Activated CD4-positive, alpha-beta T cell treated with anti-CD3 and anti-CD28 coated beads, Interleukin-2, amount 10 ng/mL, durations not matched to agents 24 days and 14 days (primary cell): ENCODE data around the gene TCF3. TPM values are rescaled to one million over a fixed set of nuclear protein-coding genes. Genes with fewer than 3 reads are reported as not detected.

Experiments used
- DNase-seq: peaks from one replicate; pipeline ENCODE4 v3.0.0; 2022
- H3K27ac Mint-ChIP-seq: one replicate; pipeline ENCODE4 v1.8.0; 2022; ENCODE audit warnings: mild to moderate bottlenecking, mixed read lengths
- H3K27me3 Mint-ChIP-seq: one replicate; pipeline ENCODE4 v1.8.0; 2022; ENCODE audit warnings: mixed read lengths
- H3K36me3 Mint-ChIP-seq: one replicate; pipeline ENCODE4 v1.8.0; 2022; ENCODE audit warnings: low read depth, mild to moderate bottlenecking, mixed read lengths
- H3K4me1 Mint-ChIP-seq: one replicate; pipeline ENCODE4 v1.8.0; 2021; ENCODE audit warnings: mixed read lengths
- H3K4me3 Mint-ChIP-seq: one replicate; pipeline ENCODE4 v1.8.0; 2022; ENCODE audit warnings: mild to moderate bottlenecking, moderate library complexity, mixed read lengths
- H3K9me3 Mint-ChIP-seq: one replicate; pipeline ENCODE4 v1.8.0; 2021; ENCODE audit warnings: mixed read lengths
- intact Hi-C: fragments of 100-400 bp; cut with micrococcal nuclease; formaldehyde crosslinking; loops from one replicate; pipeline ENCODE4 v1.15.1; 2023
- total RNA-seq: library from RNA; stranded (reverse); gene quantifications from 2 replicates; pipeline ENCODE4 v1.2.3, GENCODE V29; 2022

TCF3 gene
- total RNA-seq, 1 donor from 2014 or later: 154 TPM

DNA sequence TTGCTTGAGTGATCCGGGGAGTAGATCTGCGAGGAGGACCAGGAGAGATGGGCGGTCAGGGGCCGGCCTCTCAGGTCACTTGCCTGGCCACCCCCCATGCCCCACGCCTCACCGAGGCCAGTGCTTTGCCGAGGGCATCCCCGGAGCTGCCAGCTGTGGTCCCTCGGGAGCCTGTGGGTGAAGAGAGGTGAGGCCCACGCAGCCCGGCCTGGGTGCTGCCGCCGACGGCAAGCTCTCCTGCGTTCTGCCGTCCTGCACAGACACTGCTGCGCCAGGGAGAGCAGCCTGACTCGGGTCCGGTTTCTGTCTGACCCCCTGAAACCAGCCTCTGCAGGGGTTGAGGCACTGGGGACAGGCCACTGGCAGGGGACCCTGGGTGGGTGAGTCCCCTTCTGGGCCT, 31.4 kb downstream of the TCF3 start:
- intact Hi-C loops: no loop called here
- no peak overlapping the region for H3K27ac Mint-ChIP-seq
- H3K4me1 Mint-ChIP-seq: peaks cover 10% of the 10 kb centered on the region
- H3K4me3 Mint-ChIP-seq: no peak overlapping the region
- H3K36me3 Mint-ChIP-seq: peaks cover 30% of the 10 kb centered on the region
- no peak for DNase-seq
- no peaks in the 10 kb centered on the region for H3K27me3 Mint-ChIP-seq
- H3K9me3 Mint-ChIP-seq: no peaks in the 10 kb centered on the region

DNA sequence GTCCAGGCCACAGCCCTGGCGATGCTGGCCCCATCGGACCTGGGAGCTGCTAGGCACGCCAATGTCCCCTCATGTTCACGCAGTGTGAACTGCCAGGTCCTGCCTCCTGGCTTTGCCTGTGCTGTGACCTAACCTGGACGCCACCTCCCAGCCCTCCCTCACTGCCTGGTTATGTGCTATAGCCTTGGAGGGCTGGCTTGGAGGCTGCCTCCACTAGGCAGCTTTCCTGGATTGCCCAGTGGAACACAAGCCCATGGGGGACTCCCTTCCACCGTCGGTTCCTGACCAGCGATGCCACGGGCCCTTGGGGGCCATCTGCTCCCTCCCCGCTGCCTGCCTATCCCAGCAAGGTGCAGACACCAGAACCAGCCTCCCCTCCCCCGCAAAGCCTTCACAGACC, 31.9 kb downstream of the TCF3 start:
- H3K27me3 Mint-ChIP-seq: no peaks in the 10 kb centered on the region
- H3K36me3 Mint-ChIP-seq: peaks cover 33% of the 10 kb centered on the region
- DNase-seq: no peak
- H3K4me3 Mint-ChIP-seq: no peak overlapping the region
- H3K4me1 Mint-ChIP-seq: peaks cover 10% of the 10 kb centered on the region
- intact Hi-C loops: no loop called here
- no peak overlapping the region for H3K27ac Mint-ChIP-seq
- no peaks in the 10 kb centered on the region for H3K9me3 Mint-ChIP-seq

DNA sequence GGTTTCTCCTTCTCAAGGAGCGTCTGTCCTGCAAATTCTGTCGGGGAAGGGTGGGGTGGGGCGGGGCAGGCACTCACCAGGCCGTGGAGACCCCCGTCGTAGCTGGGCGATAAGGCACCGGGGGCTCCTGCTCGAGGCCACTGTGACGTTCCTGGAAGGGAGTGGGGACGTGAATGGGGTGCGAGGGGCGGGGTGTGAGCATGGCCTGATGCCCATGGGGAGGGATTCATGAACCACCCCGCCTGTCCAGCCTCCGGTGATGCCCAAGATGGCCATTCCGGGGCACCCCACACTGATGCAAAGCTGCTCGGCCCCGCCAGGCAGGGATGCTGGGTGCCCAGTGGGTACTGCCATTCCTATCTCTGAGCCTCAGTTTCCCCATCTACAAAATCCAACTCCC, 32.7 kb downstream of the TCF3 start:
- H3K36me3 Mint-ChIP-seq: peaks cover 40% of the 10 kb centered on the region
- H3K4me3 Mint-ChIP-seq: no peak overlapping the region
- intact Hi-C loops: no loop called here
- no peak for DNase-seq
- no peaks in the 10 kb centered on the region for H3K9me3 Mint-ChIP-seq
- H3K27ac Mint-ChIP-seq: no peak overlapping the region
- no peaks in the 10 kb centered on the region for H3K27me3 Mint-ChIP-seq
- H3K4me1 Mint-ChIP-seq: peaks cover 10% of the 10 kb centered on the region

DNA sequence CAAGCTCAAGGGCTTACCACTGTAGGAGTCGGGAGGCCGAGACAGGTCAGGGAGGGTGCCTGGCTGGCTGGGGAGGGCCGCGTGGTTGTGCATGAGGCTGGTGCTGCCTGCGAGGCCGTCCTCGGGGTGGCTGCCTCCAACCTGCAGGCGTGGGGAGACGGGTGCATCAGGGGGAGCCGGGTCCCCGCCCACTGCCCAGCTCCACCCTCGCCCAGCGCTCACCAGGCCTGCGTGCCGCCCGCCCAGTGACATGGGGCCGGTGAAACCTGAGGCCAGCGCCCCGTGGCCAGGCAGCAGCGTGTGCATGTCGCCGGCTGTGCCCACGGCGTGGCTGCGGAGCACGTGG, 33.3 kb downstream of the TCF3 start:
- peaks cover 42% of the 10 kb centered on the region for H3K36me3 Mint-ChIP-seq
- no peak for DNase-seq
- no peak overlapping the region for H3K27ac Mint-ChIP-seq
- peaks cover 10% of the 10 kb centered on the region for H3K4me1 Mint-ChIP-seq
- intact Hi-C loops: no loop called here
- no peak overlapping the region for H3K4me3 Mint-ChIP-seq
- H3K9me3 Mint-ChIP-seq: no peaks in the 10 kb centered on the region
- no peaks in the 10 kb centered on the region for H3K27me3 Mint-ChIP-seq

DNA sequence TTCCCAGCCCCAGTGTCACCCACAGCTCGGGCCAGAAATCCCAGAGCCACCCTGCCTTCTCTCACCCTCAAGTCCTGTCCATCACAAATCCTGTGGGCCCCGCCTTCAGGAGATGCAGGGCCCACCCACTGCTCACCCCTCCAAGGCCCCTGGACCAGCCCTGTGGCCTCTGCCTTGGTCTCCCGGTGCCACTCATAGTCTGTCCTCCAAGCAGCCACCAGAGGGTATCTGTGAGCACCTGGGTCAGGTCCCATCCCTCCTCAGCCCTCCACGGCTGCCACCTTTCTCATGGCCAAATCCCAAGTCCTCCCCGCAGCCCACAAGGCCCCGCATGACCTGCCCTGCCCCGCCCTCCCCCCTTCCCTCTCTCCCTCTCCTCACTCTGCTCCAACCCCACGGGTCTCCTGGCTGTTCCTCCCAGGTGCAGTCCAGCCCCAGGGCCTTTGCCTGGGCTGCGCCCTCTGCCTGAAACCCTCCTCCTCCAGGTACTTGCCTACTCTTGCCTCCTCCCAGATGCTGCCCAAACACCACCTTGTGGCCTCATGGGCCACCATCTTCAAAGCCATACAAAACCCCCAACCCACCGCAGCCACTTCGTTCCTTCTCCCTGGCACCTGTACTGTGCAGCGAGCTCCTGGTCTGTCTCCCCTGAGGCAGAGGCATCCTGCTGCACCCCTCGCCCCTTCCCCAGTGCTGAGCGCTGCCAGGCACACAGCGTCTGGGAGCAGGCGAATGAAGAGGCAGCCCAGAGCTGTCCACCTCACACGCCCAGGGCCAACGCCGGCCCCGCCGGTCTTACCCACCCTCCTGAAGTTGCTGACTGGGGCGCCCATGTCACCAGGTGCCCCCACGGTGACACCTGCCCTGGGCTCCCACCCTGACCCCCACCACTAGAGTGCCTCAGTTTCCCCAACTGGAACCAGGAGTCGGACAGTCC, 34.0 kb downstream of the TCF3 start:
- Mint-ChIP-seq H3K27me3 (no peaks in the 10 kb centered on the region), H3K4me1 (peaks cover 10% of the 10 kb centered on the region), H3K36me3 (peaks cover 43% of the 10 kb centered on the region), H3K4me3 (no peak overlapping the region), H3K9me3 (no peaks in the 10 kb centered on the region), H3K27ac (peak overlapping the region; percentile 82)
- peak; percentile 73 for DNase-seq
- intact Hi-C loops: no loop called here

DNA sequence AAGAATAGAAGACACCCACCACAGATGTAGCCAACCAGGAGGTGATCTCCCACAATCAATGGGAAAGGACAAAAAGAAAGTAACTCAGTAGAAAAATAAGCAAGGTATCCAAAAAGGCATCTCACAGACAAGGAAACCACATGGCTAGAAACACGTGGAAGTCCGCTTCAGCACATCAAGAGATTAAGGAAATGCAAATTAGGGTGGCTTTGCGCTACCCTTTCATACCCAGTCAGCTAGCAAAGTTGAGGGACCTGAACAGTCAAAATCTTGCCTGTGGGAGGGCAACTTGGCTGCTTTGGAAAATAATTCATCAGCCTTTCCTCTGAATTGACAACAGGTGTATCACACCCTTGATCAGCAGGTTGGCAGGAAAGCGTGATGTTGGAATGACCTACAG, 35.5 kb downstream of the TCF3 start:
- Mint-ChIP-seq H3K4me1 (peaks cover 10% of the 10 kb centered on the region), H3K4me3 (no peak overlapping the region), H3K36me3 (peaks cover 43% of the 10 kb centered on the region), H3K27ac (peak overlapping the region; percentile 81), H3K27me3 (no peaks in the 10 kb centered on the region), H3K9me3 (no peaks in the 10 kb centered on the region)
- no peak for DNase-seq
- intact Hi-C loops: no loop called here

DNA sequence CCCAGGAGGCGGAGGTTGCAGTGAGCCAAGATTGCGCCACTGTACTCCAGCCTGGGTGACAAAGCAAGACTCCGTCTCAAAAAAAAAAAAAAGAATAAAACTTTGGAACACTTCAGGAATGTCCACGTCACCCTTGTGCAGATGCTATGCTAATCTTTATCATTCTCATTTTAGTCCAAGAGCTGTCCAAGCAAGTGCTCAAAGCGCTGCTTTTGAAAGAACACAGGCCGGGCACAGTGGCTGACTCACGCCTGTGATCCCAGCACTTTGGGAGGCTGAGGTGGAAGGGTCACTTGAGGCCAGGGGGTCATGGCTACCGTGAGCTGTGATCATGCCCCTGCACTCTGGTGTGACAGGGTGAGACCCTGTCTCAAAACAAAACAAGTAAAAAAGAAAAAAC, 36.0 kb downstream of the TCF3 start:
- no peak overlapping the region for H3K4me3 Mint-ChIP-seq
- peak overlapping the region; percentile 63 for H3K27ac Mint-ChIP-seq
- H3K27me3 Mint-ChIP-seq: no peaks in the 10 kb centered on the region
- no peaks in the 10 kb centered on the region for H3K9me3 Mint-ChIP-seq
- peaks cover 44% of the 10 kb centered on the region for H3K36me3 Mint-ChIP-seq
- H3K4me1 Mint-ChIP-seq: peaks cover 10% of the 10 kb centered on the region
- DNase-seq: no peak
- intact Hi-C loops: no loop called here

DNA sequence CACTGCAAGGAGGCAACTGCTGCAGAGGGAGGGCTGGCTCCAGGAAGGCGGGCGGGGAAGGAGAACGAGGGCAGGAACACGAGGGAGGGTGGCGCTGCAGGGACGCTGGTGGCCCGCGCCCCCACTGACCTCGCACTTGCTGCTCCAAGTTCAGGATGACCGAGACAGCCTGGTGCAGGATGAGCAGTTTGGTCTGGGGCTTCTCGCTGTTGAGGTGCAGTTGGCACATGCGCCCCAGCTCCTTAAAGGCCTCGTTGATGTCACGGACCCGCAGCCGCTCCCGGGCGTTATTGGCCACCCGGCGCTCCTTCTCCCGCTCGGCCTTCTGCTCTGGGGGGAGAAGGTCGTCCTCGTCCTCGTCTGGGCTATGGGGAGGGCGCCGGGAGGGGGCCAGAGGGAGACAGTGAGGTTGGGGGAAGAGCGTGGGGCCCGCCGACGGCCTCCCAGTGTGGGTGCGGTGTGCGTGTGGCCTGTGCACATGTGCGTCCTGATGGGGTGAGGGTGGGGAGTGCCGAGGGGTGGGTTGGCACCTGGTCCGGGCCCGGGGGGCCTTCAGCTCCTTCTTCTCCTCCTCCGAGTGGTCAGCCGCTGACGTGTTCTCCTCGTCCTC, 37.2 kb downstream of the TCF3 start:
- Mint-ChIP-seq H3K27ac (no peak overlapping the region), H3K36me3 (peaks cover 50% of the 10 kb centered on the region), H3K4me1 (peaks cover 10% of the 10 kb centered on the region), H3K27me3 (no peaks in the 10 kb centered on the region), H3K9me3 (no peaks in the 10 kb centered on the region), H3K4me3 (no peak overlapping the region)
- intact Hi-C loops: no loop called here
- no peak for DNase-seq

DNA sequence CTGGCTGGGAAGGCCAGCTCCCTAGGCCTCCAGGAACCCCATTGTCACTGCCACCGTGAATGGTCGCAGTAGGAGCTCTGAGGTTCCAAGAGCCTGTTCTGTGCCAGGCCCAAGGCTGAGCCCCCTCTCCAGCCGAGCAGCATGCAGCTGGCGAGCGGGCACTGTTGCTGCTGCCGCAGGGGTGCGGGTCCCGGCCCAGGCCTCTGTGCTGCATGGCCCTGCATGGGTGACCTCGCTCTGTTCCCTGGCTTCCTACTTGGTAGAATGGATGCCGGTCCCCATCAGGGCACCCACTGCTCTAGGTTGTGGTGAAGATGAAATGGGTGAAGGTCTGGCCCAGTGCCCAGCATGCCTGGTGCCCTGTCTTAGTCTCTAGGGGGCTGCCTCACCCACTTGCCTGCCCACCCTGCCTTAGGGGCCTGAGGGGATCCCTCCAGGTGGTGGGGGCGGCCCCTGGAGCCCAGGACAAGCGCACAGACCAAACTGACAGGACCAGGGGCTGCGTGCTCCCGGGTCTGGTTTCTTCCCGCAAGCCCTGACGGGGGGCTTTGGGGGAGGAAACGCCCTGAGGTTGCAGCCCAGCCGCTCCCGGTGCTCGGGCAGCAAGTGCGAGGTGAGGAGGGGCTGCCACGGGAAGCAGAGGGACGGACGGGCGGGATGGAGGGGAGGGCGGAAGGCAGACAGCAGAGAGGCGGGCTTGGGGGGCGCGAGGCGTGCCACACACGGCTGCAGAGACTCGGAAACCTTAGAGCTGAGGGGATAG, 38.4 kb downstream of the TCF3 start:
- intact Hi-C loops: no loop called here
- Mint-ChIP-seq H3K4me1 (peaks cover 15% of the 10 kb centered on the region), H3K36me3 (peaks cover 55% of the 10 kb centered on the region)

DNA sequence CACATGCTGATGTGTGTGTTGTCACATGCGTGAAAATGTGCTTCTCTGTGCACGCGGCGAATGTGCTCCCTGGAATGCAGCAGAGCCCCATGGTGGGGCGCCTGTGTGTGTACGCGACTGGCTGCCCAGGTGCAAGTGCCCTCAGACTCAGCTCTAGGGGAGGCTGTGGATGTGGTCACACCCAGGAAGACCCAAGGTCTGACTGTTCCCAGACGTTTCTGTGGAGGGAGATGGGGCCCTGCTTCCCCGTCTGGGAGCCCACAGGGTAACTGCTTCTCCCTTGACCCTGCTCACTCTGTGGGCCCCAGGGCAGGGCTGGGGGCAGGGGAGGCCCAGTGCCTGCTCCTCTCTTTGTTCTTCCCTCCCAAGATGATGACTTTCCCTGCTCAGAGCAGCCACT, 39.3 kb downstream of the TCF3 start:
- intact Hi-C loops: no loop called here
- Mint-ChIP-seq H3K4me3 (no peak overlapping the region), H3K27ac (no peak overlapping the region), H3K36me3 (peaks cover 51% of the 10 kb centered on the region), H3K27me3 (no peaks in the 10 kb centered on the region), H3K4me1 (peaks cover 17% of the 10 kb centered on the region), H3K9me3 (no peaks in the 10 kb centered on the region)
- no peak for DNase-seq

More for the DNA sequence above, 38.4 kb downstream of the TCF3 start:
- DNase-seq: no peak
- Mint-ChIP-seq H3K27me3 (no peaks in the 10 kb centered on the region), H3K4me3 (no peak overlapping the region), H3K9me3 (no peaks in the 10 kb centered on the region), H3K27ac (no peak overlapping the region)

DNA sequence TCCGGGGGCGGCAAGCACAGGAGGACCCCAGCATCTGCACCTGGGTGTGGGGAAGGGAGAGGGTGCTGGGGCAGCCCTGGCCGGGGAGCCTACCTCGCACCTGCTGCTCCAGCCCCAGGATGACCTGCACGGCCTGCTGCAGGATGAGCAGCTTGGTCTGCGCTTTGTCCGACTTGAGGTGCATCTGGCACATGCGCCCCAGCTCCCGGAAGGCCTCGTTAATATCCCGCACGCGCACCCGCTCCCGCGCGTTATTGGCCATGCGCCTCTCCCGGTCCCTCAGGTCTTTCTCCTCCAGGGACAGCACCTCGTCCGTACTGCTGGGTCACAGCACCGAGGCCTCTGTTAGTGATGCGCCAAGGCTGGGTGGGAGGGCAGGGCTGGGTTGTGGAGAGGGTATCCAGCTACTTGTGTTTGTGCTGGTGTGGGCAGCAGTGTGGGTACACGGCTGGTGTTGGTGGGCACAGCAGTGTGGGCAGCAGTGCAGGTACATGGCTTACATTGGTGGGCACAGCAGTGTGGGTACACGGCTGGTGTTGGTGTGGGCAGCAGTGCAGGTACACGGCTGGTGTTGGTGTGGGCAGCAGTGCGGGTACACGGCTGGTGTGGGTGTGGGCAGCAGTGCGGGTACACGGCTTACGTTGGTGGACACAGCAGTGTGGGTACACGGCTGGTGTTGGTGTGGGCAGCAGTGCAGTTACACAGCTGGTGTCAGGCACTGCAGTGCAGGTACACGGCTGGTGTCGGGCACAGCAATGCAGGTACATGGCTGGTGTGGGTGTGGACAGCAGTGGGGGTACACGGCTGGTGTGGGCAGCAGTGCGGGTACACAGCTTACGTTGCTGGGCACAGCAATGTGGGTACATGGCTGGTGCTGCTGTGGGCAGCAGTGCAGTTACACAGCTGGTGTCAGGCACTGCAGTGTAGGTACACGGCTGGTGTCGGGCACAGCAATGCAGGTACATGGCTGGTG, 40.0 kb downstream of the TCF3 start:
- peaks cover 14% of the 10 kb centered on the region for H3K4me1 Mint-ChIP-seq
- H3K36me3 Mint-ChIP-seq: peaks cover 48% of the 10 kb centered on the region
- H3K4me3 Mint-ChIP-seq: no peak overlapping the region
- no peaks in the 10 kb centered on the region for H3K27me3 Mint-ChIP-seq
- no peak for DNase-seq
- H3K9me3 Mint-ChIP-seq: no peaks in the 10 kb centered on the region
- intact Hi-C loops: no loop called here
- no peak overlapping the region for H3K27ac Mint-ChIP-seq

DNA sequence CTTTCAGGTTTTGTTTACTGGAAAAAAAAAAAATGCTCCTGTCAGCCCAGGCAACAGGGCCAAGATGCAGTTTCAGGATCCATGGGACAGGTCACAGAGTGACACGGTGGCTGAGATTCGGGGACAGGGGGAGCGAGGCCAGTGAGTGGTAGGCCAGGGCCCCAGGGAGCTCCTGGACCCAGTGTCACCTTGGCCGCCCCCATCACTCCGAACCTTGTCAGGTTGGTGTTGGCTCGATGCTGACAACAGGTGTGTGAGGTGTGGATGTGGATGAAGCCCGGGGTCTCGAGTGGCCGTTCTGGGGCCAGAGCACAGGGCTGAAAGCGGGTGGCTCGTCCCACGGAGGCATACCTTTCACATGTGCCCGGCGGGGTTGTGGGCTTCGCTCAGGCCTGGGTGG, 41.1 kb downstream of the TCF3 start:
- no peak overlapping the region for H3K27ac Mint-ChIP-seq
- H3K4me1 Mint-ChIP-seq: peaks cover 12% of the 10 kb centered on the region
- intact Hi-C loops: no loop called here
- H3K9me3 Mint-ChIP-seq: no peaks in the 10 kb centered on the region
- no peak for DNase-seq
- H3K4me3 Mint-ChIP-seq: no peak overlapping the region
- H3K27me3 Mint-ChIP-seq: no peaks in the 10 kb centered on the region
- H3K36me3 Mint-ChIP-seq: peaks cover 40% of the 10 kb centered on the region

DNA sequence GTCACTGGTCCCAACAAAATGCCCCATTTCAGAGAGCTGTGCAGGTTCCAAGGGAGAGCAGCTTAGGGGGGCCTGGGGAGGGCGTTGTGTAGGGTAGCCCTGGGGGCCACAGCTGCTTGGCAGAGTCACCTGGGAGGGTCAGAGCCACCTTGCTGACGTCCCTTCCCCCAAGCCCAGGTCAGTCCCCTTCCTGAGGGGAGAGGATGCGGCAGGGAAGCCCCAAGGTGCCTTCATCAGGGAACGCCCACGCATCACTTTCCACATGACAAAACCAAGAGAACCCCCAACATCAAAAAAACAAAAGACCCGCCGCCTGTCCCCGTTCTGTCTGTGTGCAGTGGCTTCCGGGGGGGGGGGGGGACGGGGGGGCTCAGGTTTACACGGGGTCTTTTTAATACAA, 41.8 kb downstream of the TCF3 start:
- H3K27ac Mint-ChIP-seq: no peak overlapping the region
- no peaks in the 10 kb centered on the region for H3K9me3 Mint-ChIP-seq
- DNase-seq: no peak
- intact Hi-C loops: no loop called here
- no peaks in the 10 kb centered on the region for H3K27me3 Mint-ChIP-seq
- peaks cover 35% of the 10 kb centered on the region for H3K36me3 Mint-ChIP-seq
- H3K4me1 Mint-ChIP-seq: peaks cover 16% of the 10 kb centered on the region
- H3K4me3 Mint-ChIP-seq: no peak overlapping the region
